TTC549 (cell line): ENCODE results near the gene SYT3.

Experiments used
- FAIRE-seq: peaks from 2 replicates; lab custom pipeline; 2012; peaks lifted over from hg19 to GRCh38; lab: Jason Lieb, UNC

Gene SYT3, protein sequence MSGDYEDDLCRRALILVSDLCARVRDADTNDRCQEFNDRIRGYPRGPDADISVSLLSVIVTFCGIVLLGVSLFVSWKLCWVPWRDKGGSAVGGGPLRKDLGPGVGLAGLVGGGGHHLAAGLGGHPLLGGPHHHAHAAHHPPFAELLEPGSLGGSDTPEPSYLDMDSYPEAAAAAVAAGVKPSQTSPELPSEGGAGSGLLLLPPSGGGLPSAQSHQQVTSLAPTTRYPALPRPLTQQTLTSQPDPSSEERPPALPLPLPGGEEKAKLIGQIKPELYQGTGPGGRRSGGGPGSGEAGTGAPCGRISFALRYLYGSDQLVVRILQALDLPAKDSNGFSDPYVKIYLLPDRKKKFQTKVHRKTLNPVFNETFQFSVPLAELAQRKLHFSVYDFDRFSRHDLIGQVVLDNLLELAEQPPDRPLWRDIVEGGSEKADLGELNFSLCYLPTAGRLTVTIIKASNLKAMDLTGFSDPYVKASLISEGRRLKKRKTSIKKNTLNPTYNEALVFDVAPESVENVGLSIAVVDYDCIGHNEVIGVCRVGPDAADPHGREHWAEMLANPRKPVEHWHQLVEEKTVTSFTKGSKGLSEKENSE

DNA sequence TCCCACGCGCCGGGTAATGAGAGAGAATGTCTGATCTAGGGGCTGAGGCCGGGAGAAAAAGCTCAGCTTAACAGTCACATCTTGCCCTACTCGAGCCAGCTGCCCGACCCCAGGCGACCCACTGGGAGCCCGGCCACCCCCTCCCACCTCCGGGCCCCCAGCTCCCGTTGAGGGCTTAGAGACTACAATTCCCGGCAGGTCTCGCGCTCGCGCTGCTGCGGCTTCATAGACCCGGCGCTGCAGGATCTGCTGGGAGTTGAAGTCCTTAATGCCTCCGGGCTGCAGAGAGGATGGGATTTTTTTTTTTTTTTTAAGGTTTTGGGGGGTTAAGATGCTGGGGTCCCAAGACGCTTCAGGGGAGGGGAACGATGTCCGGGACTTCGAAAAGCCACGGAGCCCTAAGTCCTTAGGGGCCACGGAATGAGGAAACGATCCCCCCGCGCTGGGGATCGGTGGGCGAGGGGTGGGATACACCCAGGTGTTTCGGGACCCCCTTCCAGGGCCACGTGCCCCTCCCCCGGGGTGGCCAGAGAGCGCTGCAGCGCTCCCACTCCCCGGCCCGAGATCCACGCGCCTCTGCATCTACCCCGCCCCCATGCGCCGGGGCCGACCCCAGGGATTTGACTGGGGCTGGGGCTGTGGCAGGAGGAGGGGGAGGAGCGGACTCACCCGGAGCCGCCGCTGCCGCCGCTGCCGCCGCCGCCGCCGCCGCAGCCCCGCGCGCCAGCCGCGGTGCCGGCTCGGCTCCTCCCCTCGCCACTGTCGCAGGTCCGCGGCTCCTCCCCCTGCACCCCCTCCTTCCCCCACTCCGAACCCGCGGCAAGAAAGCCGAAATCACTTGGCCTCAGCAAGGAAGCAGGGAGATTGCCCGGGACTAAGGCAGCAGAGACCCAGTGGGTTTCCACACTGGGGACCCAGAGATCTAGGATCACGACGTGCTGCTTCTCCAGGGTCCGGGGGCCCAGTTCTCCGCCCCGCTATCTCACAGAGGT lies at the start of gene SYT3:
Gene SYT3, minus strand, starts transcription at position 761 of the 992 bp plus-strand sequence. CDS start 2,470 bp downstream, outside the sequence.
- FAIRE-seq, result no peak

DNA sequence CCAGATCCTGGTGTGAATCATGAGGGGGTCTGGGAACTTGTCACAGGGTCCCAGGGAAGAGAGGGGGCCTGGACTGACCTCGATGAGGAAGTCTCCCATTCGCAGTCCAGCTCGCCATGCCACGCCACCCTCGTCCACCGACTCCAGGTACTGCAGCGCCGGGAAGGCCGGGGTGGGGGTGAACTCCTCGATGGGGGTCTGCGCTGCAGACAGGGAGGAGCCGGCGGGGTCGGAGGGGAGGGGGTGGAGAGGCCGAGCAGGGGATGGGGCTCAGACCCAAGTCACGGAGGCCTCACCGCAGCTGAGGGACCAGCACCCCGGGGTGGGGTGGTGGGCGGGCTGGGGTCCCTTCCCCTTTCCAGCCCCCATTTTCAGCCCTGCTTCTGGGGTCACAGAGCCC lies 49.1 kb upstream of the SYT3 start:
- FAIRE-seq, result no peak

GRCh38 chr19:50686310-50687032 lies 46.8 kb upstream of the SYT3 start:
- no peak for FAIRE-seq

DNA sequence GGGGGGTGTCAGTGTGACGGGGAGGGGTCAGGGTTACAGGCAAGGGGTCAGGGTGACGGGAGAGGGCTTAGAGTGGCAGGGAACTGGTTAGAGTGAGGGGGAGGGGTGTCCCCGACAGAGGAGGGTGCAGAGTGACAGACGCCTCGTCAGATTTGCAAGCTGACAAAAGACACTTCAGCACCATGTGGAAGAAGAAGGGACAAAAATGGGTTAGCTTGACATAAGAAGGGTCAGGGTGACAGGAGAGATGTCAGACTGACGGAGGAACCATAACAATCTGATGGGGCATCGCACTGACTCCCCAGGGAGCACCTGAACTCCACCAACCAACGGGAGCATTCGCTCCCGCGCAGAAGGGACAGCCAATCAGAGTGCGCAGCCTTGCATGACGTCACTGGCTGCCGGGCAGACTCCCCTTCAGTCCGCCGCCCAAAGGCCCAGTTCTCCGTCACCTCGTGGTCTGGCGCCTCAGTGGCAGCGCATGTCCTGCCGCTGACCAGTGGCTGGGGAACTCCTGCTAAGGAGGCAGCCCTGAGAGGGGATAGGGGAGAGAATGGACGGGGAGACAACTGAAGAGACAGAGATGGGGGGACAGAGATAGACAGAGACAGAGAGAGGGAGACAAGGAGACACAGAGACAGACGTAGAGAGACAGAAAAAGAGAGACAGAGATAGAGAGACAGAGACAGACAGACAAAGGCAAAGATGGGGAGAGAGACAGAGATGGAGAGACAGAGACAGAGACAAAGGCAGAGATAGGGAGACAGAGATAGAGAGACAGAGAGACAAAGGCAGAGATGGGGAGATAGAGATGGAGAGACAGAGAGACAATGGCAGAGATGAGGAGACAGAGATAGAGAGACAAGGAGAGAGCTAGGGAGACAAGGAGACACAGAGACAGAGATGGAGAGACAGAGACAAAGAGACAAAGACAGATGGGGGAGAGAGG lies 39.8 kb upstream of the SYT3 start:
- no peak for FAIRE-seq

DNA sequence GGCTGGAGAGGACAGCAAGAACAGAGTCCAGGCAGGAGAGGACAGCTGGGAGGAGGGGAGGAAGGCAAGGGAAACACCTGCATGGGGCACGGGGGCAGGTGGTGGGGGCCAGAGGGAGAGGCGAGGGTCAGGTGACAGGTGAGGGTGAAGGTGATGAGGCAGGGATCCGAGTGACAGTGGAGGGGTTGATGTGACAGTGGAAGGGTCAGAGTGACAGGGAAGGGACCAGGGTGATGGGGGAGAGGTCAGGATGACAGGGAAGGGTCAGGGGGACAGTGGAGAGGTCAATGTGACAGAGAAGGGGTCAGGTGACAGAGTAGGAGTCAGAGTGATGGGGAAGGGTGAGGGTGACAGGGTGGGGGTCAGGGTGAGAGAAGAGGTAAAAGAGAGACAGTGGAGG lies 38.6 kb upstream of the SYT3 start:
- no peak for FAIRE-seq

- no peak for FAIRE-seq
Measured at GRCh38 chr19:50677636-50678035, 38.0 kb upstream of the SYT3 start.

- no peak for FAIRE-seq
Measured at GRCh38 chr19:50676625-50677197, 37.0 kb upstream of the SYT3 start.

GRCh38 chr19:50673118-50673517 lies 33.4 kb upstream of the SYT3 start:
- no peak for FAIRE-seq

GRCh38 chr19:50670102-50670380 lies 30.4 kb upstream of the SYT3 start:
- no peak for FAIRE-seq

GRCh38 chr19:50669302-50670101 lies 29.8 kb upstream of the SYT3 start:
- FAIRE-seq, result no peak

- no peak for FAIRE-seq
Measured at GRCh38 chr19:50668879-50669278, 29.2 kb upstream of the SYT3 start.

- no peak for FAIRE-seq
Measured at GRCh38 chr19:50668416-50668815, 28.7 kb upstream of the SYT3 start.

DNA sequence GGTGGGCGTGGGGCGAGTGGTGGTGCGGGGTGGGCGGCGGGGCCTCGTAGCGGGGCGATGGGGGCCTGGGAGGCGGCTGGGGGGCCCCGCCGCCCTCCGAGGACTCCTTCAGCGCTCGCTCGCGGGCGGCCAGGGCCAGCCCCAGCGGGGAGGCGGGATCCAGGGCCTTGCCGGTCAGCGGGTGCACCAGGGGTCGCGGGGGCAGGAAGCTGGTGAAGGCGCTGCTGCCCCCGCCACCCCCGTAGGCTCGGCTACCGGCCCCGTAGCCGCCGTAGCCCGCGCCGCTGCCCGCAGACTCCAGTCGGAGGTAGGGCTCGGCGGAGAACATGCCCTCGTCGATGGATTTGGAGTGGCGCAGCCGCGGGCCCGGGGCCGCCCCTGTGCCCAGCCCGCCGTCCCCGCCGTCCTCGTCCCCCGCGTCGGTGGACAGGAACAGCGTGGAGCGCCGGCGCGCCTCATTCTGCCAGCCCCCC lies 28.1 kb upstream of the SYT3 start:
- FAIRE-seq, result no peak

GRCh38 chr19:50667177-50667758 lies 27.6 kb upstream of the SYT3 start:
- no peak for FAIRE-seq

DNA sequence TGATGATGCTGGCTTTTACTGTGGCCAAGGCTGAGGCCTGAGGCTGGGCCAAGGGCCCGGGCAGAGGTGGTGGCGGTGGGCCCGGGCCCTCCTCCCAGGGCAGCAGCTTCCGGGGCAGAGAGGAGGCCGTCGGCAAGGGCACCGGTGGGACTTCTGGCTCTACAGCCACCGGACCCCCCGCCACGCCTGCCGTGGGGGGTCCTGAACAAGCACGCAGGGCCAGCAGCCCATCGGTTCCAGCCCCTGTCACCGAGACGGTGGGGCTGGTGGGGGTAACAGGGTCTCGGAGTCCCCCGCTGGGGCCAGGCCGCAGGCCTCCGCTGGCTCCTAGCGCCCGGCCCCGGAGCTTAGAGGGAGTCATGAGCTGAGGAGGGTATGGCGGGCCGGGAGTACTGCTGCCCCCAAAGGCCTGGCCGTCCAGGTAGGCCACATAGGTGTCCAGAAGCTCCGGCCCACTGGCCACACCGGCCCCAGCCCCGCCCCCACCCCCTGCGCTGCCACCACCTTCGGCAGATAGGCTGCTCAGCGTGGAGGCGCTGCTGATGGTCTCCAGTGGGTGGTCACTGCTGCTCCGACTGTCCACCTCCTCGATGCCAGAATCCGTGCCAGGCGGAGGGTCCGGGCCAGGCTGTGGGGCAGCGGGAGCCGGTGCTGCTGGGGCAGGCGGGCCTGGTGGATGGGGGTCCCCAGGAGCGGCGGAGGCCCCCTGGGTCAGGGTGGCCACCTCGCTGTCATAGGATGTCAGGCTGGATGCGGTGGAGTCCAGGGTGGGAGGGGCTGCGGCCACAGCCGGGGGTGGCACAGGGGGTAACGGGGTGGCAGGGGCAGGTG lies 26.9 kb upstream of the SYT3 start:
- no peak for FAIRE-seq

- no peak for FAIRE-seq
Measured at GRCh38 chr19:50664204-50664603, 24.5 kb upstream of the SYT3 start.

GRCh38 chr19:50663482-50663790 lies 23.8 kb upstream of the SYT3 start:
- no peak for FAIRE-seq

DNA sequence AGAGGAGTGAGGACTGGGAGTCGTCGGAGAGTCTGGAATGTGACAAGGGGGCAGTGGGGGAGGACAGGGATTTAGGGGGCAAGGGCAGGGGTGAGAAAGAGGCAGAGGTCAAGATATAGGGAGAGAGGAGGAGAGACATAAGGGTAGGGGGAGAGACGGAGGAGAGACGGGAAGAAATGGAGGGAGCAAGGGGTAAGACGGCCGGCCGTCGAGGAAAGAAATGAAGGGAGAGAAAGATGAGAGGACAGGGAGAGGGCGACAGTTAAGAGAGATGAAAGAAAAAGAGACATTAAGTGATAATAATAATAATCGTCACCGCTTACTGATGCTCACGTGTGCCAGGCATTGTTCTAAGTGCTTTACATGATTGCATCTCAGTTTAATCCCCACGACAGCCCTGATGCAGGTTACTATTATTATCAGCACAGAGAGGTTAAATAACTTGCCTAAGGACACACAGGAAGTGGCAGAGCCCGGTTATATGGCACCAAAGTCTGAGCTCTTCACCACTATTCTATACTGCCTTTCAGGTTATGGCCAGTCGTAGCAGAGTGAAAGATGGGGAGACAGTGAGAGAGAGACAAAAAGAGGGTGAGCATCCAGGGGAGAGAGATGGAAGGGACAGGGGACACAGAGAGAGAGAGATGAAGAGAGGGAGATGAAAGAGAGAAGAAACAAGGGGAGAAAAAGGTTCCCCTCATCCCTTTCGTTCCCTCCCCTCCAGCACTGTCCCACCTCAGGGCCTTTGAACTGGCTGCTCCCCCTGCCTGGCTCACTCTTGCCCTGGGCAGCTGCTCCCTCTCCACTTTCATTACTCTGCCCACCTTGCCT lies 23.2 kb upstream of the SYT3 start:
- FAIRE-seq, result no peak
